Vagina (tissue), 2 donors: ENCODE data around the gene ZW10. TPM values are rescaled to one million over a fixed set of nuclear protein-coding genes. Genes with fewer than 3 reads are reported as not detected.
A peak's percentile ranks its signal among the peaks of the same experiment; 100 is the strongest.

Experiments
- DNase-seq, 2 donors: peaks; one replicate each; pipeline ENCODE4 v3.0.0-alpha.2; 2017; ENCODE audit errors: extremely low spot score in 2 of 2
- H3K27ac ChIP-seq: fragments of 200-600 bp; sonication (generic); one replicate; pipeline ENCODE4 v1.5.1; 2019
- H3K27me3 ChIP-seq: fragments of 200-600 bp; sonication (generic); one replicate; pipeline ENCODE4 v1.5.1; 2019
- H3K36me3 ChIP-seq, 2 donors: fragments of 200-600 bp; sonication (generic); one replicate each; pipeline ENCODE4 v1.5.1; 2017 to 2019
- H3K4me1 ChIP-seq: fragments of 200-600 bp; sonication (generic); one replicate; pipeline ENCODE4 v1.5.1; 2019
- H3K4me3 ChIP-seq, 2 donors: fragments of 200-600 bp; sonication (generic); 1 replicate in 1 of 2; 2 replicates in 1 of 2; pipeline ENCODE4 v1.5.1; 2016 to 2019
- H3K9me3 ChIP-seq: fragments of 200-600 bp; sonication (generic); one replicate; pipeline ENCODE4 v1.5.1; 2019
- CTCF ChIP-seq, 3 experiments: fragments of 450-650 bp in 2 of 3; fragments of 200-600 bp in 1 of 3; sonication (generic) in 1 of 3; IDR thresholded peaks; one replicate each; pipeline ENCODE4 v1.5.1; 2017 to 2019; ENCODE audit warnings: antibody characterized with exemption in 3 of 3, mild to moderate bottlenecking in 2 of 3, moderate library complexity in 2 of 3
- POLR2A ChIP-seq, 2 donors: fragments of 450-650 bp; IDR thresholded peaks; one replicate each; pipeline ENCODE4 v1.6.1; 2017; ENCODE audit warnings: antibody characterized with exemption in 2 of 2, mild to moderate bottlenecking in 2 of 2, moderate library complexity in 2 of 2
- POLR2AphosphoS5 ChIP-seq, 2 donors: sonication (generic); formaldehyde crosslinking; IDR thresholded peaks; one replicate each; pipeline ENCODE4 v1.9.0; 2017; ENCODE audit warnings: antibody characterized with exemption in 2 of 2, mild to moderate bottlenecking in 2 of 2, low read depth in 1 of 2; ENCODE audit not compliant: insufficient read depth in 1 of 2
- intact Hi-C: fragments of 100-400 bp; cut with DNase I; formaldehyde crosslinking; loops from one replicate; pipeline ENCODE4 v1.15.1; 2023
- total RNA-seq: library from RNA; depleted of rRNA; stranded (reverse); fragments of >200 nt; gene quantifications from one replicate; pipeline ENCODE4 v1.2.3, GENCODE V29; 2016

Gene ZW10
- total RNA-seq, 1 donor from 2014 or later = 14.7 TPM

- no peak for TF ChIP-seq CTCF (IDR thresholded peaks at IDR 0.05)
- no peak for TF ChIP-seq POLR2AphosphoS5 (IDR thresholded peaks at IDR 0.05; ENCODE audit: insufficient read depth in 1 of 2, low read depth in 1 of 2)
- no peak for TF ChIP-seq POLR2A (IDR thresholded peaks at IDR 0.05)
- Histone ChIP-seq H3K36me3 (peaks cover 0 to 30% of the 10 kb centered on the region in 2 donors), H3K27ac (no peak overlapping the region), H3K4me1 (no peaks in the 10 kb centered on the region), H3K4me3 (no peak overlapping the region), H3K27me3 (no peaks in the 10 kb centered on the region), H3K9me3 (no peaks in the 10 kb centered on the region)
- no peak for DNase-seq
- intact Hi-C loops = loop anchor here (5.0 kb wide), 1 partner anchor 65 kb away; no protein-coding TSS in a partner anchor
Measured at GRCh38 chr11:113732092-113732491, 41.4 kb downstream of the ZW10 start.

GRCh38 chr11:113730887-113731726, 42.4 kb downstream of the ZW10 start:
- Histone ChIP-seq H3K27ac (no peak overlapping the region), H3K4me1 (no peaks in the 10 kb centered on the region), H3K27me3 (no peaks in the 10 kb centered on the region), H3K4me3 (no peak overlapping the region), H3K9me3 (no peaks in the 10 kb centered on the region), H3K36me3 (peaks cover 0 to 20% of the 10 kb centered on the region in 2 donors)
- intact Hi-C loops = loop anchor here (5.0 kb wide), 1 partner anchor 66 kb away; no protein-coding TSS in a partner anchor
- TF ChIP-seq POLR2AphosphoS5 (IDR thresholded peaks at IDR 0.05; ENCODE audit: insufficient read depth in 1 of 2, low read depth in 1 of 2) (no peak), CTCF (IDR thresholded peaks at IDR 0.05) (peak in 1 of 3 experiments; percentile 36), POLR2A (IDR thresholded peaks at IDR 0.05) (no peak)
- no peak for DNase-seq

GRCh38 chr11:113729456-113729855, 44.0 kb downstream of the ZW10 start:
- TF ChIP-seq CTCF (IDR thresholded peaks at IDR 0.05) (no peak), POLR2A (IDR thresholded peaks at IDR 0.05) (no peak), POLR2AphosphoS5 (IDR thresholded peaks at IDR 0.05; ENCODE audit: insufficient read depth in 1 of 2, low read depth in 1 of 2) (no peak)
- intact Hi-C loops = no loop called here
- no peak overlapping the region for H3K27ac ChIP-seq

GRCh38 chr11:113728814-113729213, 44.7 kb downstream of the ZW10 start:
- Histone ChIP-seq H3K27me3 (no peaks in the 10 kb centered on the region), H3K9me3 (no peaks in the 10 kb centered on the region), H3K4me3 (no peak overlapping the region), H3K36me3 (peaks cover 0 to 8% of the 10 kb centered on the region in 2 donors), H3K4me1 (no peaks in the 10 kb centered on the region), H3K27ac (no peak overlapping the region)
- TF ChIP-seq POLR2A (IDR thresholded peaks at IDR 0.05) (no peak), CTCF (IDR thresholded peaks at IDR 0.05) (no peak), POLR2AphosphoS5 (IDR thresholded peaks at IDR 0.05; ENCODE audit: insufficient read depth in 1 of 2, low read depth in 1 of 2) (no peak)
- intact Hi-C loops = no loop called here
- DNase-seq = no peak

More at GRCh38 chr11:113729456-113729855, 44.0 kb downstream of the ZW10 start:
- no peaks in the 10 kb centered on the region for H3K9me3 ChIP-seq
- no peaks in the 10 kb centered on the region for H3K4me1 ChIP-seq
- H3K4me3 ChIP-seq = no peak overlapping the region
- H3K36me3 ChIP-seq = peaks cover 0 to 11% of the 10 kb centered on the region in 2 donors
- H3K27me3 ChIP-seq = no peaks in the 10 kb centered on the region
- no peak for DNase-seq

GRCh38 chr11:113725913-113726312, 47.6 kb downstream of the ZW10 start:
- H3K4me1 ChIP-seq = no peaks in the 10 kb centered on the region
- TF ChIP-seq POLR2AphosphoS5 (IDR thresholded peaks at IDR 0.05; ENCODE audit: insufficient read depth in 1 of 2, low read depth in 1 of 2) (no peak), POLR2A (IDR thresholded peaks at IDR 0.05) (no peak), CTCF (IDR thresholded peaks at IDR 0.05) (no peak)
- H3K27me3 ChIP-seq = no peaks in the 10 kb centered on the region
- intact Hi-C loops = no loop called here
- H3K36me3 ChIP-seq = no peaks in the 10 kb centered on the region
- H3K9me3 ChIP-seq = no peaks in the 10 kb centered on the region
- DNase-seq = no peak
- H3K4me3 ChIP-seq = no peak overlapping the region
- H3K27ac ChIP-seq = no peak overlapping the region
